Activated B cell treated with CpG ODN at 0.5 μM for 24 hours (primary cell): ENCODE measurements around the gene GHR. TPM values are rescaled to one million over a fixed set of nuclear protein-coding genes. Genes with fewer than 3 reads are reported as not detected.

Experiments
- ATAC-seq: fragments of 200-7000 bp; cut with Tn5 transposase; one replicate; pipeline ENCODE4 v1.10.0; 2021; ENCODE audit warnings: low read depth, mild to moderate bottlenecking, moderate library complexity
- CTCF ChIA-PET: fragments of 350-600 bp; sonication (Branson Sonifier 250); formaldehyde crosslinking; loops from one replicate; lab custom pipeline; 2021; ENCODE audit warnings: antibody characterized with exemption; lab: Charles Lee
- POLR2A ChIA-PET: fragments of 350-600 bp; sonication (Branson Sonifier 250); formaldehyde crosslinking; loops from one replicate; lab custom pipeline; 2021; ENCODE audit warnings: antibody characterized with exemption; lab: Charles Lee
- DNase-seq: peaks from one replicate; pipeline ENCODE4 v3.0.0; 2022
- H3K27ac Mint-ChIP-seq: one replicate; pipeline ENCODE4 v1.8.0; 2020; ENCODE audit warnings: mixed read lengths
- H3K27me3 Mint-ChIP-seq: one replicate; pipeline ENCODE4 v1.8.0; 2021; ENCODE audit warnings: mixed read lengths
- H3K36me3 Mint-ChIP-seq: one replicate; pipeline ENCODE4 v1.8.0; 2021; ENCODE audit warnings: low read depth, mixed read lengths
- H3K4me1 Mint-ChIP-seq: one replicate; pipeline ENCODE4 v1.8.0; 2021; ENCODE audit warnings: mixed read lengths
- H3K4me3 Mint-ChIP-seq: one replicate; pipeline ENCODE4 v1.8.0; 2020; ENCODE audit warnings: mild to moderate bottlenecking, mixed read lengths
- H3K9me3 Mint-ChIP-seq: one replicate; pipeline ENCODE4 v1.8.0; 2020; ENCODE audit warnings: mixed read lengths
- CTCF ChIP-seq: fragments of 200-600 bp; IDR thresholded peaks from one replicate; pipeline ENCODE4 v1.8.0; 2022; ENCODE audit warnings: antibody characterized with exemption, mild to moderate bottlenecking
- intact Hi-C: fragments of 100-400 bp; cut with micrococcal nuclease; formaldehyde crosslinking; loops from one replicate; pipeline ENCODE4 v1.15.1; 2024
- total RNA-seq: library from RNA; stranded (reverse); gene quantifications from 2 replicates; pipeline ENCODE4 v1.2.3, GENCODE V29; 2022

The GHR gene
- total RNA-seq, 1 donor from 2014 or later: not detected

DNA sequence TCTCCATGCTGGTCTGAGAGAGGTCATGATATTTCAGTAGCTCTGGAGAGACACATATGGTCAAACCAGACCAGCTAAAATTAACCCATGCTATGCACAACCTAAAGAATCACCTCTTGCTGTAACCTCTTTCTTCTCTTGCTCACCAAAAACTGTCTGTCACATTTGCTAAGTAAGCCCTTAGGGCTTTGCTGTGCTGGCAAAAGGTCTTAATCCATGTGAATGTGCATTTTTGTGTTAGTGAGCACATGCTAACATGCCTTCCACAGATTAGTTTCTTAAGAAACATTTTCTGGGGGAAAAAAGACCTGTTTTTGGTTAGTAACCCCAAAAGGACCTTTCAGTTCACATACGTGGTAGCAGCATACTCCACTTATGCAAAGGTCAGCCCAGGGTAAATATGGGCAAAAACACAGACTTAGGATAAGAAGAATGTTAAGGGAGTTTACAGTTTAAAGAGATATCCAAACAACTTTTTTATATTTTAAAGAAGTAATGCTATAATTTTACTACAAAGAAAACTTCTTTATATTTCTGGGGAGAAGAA, 209.2 kb downstream of the GHR start:
- CTCF ChIA-PET: interaction anchor here (1.3 kb wide), 1 partner anchor 48 kb away, joined by 3 read pairs; no protein-coding TSS in a partner anchor

DNA sequence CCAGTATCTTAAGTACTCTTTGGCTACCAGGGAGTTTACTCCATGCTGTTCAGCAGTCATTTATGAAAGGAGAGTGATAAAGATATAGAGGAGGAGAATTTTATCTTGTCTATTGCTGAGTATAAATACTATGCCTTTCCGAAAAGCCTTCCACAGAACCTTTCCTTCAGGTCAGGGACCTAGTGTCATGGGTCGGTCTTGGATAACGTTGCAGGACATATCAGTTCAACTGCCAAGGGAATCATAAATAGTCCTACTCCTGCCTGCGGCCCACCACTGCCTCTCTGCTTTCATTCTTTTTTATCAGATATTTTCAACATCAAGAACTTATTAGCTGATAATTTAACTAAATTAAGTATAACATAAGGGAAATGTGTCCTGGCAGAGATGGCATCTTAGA, 211.3 kb downstream of the GHR start:
- POLR2A ChIA-PET: no interaction called here
- no peak for TF ChIP-seq CTCF
- H3K4me1 Mint-ChIP-seq: peaks cover 8% of the 10 kb centered on the region
- intact Hi-C loops: no loop called here
- no peaks in the 10 kb centered on the region for H3K36me3 Mint-ChIP-seq
- ATAC-seq (no peak), DNase-seq (no peak)
- H3K9me3 Mint-ChIP-seq: no peaks in the 10 kb centered on the region
- peaks cover 2% of the 10 kb centered on the region for H3K27me3 Mint-ChIP-seq
- CTCF ChIA-PET: no interaction called here
- no peak overlapping the region for H3K4me3 Mint-ChIP-seq
- H3K27ac Mint-ChIP-seq: no peak overlapping the region

More for the DNA sequence above, 209.2 kb downstream of the GHR start:
- no peak for TF ChIP-seq CTCF
- H3K4me3 Mint-ChIP-seq: no peak overlapping the region
- DNase-seq (no peak), ATAC-seq (no peak)
- H3K27ac Mint-ChIP-seq: no peak overlapping the region
- no peaks in the 10 kb centered on the region for H3K36me3 Mint-ChIP-seq
- H3K4me1 Mint-ChIP-seq: peaks cover 13% of the 10 kb centered on the region
- no peaks in the 10 kb centered on the region for H3K27me3 Mint-ChIP-seq
- intact Hi-C loops: no loop called here
- H3K9me3 Mint-ChIP-seq: no peaks in the 10 kb centered on the region
- POLR2A ChIA-PET: no interaction called here

DNA sequence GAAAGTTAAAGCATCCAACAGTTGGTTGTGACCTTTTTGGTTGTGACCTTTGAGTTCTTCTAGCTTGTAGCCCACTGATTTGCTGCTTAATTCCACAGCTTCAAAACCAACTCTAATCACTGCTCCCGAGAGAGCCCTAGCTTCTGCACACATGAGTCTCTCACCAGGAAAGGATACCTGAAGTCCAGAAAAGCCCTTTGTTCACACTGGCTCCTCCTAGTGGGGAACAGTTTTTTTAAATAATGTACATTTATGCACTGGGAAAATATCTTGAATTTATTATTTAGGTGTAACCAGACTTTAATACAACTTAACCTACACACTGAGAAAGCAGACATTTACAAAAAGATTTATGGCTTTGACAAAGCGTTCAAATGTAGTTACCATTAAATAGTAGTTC, 213.2 kb downstream of the GHR start:
- H3K4me3 Mint-ChIP-seq: no peak overlapping the region
- peaks cover 3% of the 10 kb centered on the region for H3K4me1 Mint-ChIP-seq
- ChIA-PET CTCF (no interaction called here), POLR2A (no interaction called here)
- no peaks in the 10 kb centered on the region for H3K9me3 Mint-ChIP-seq
- no peaks in the 10 kb centered on the region for H3K36me3 Mint-ChIP-seq
- intact Hi-C loops: no loop called here
- TF ChIP-seq CTCF: no peak
- peaks cover 2% of the 10 kb centered on the region for H3K27me3 Mint-ChIP-seq
- H3K27ac Mint-ChIP-seq: no peak overlapping the region
- ATAC-seq (no peak), DNase-seq (no peak)

DNA sequence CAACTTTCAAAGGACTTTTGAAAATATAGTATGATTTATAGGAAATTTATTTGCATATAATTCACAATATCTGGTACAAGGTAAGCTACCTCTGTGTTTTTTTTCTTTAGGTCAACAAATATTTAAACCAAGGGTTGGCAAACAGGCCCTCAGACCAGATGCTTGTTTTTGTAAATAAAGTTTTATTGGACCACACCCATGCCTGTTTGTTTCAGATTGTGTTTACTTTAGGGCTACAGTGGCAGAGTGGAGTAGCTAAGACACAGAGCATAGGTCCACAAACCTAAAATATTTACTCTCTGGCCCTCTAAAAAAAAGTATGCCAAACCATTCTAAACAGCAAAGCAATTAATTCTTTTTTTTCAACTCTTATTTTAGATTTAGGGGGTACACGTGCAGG, 213.7 kb downstream of the GHR start:
- POLR2A ChIA-PET: no interaction called here
- Mint-ChIP-seq H3K36me3 (no peaks in the 10 kb centered on the region), H3K27me3 (peaks cover 5% of the 10 kb centered on the region), H3K4me1 (peaks cover 3% of the 10 kb centered on the region), H3K9me3 (no peaks in the 10 kb centered on the region), H3K27ac (no peak overlapping the region), H3K4me3 (no peak overlapping the region)
- ATAC-seq (no peak), DNase-seq (no peak)
- intact Hi-C loops: no loop called here
- no peak for TF ChIP-seq CTCF
- CTCF ChIA-PET: no interaction called here

DNA sequence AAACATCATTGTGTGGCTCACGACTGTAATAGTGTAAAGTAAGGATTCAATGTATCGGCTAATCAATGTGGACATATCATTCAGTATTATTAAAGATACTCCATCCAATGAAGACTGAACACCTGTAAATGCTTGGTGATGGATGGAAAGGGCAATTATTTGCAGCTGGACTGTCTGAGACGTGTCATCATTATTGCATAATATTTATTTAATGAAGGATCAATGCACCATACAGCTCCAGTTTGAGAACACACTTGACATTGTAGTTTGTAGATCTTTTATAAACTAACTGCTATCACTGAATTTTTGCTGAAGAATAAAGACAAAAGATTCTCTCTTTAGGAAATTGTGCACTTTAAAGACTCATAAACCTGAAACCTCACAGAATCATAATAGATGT, 215.7 kb downstream of the GHR start:
- H3K27ac Mint-ChIP-seq: no peak overlapping the region
- TF ChIP-seq CTCF: no peak
- no peaks in the 10 kb centered on the region for H3K9me3 Mint-ChIP-seq
- H3K4me1 Mint-ChIP-seq: peaks cover 3% of the 10 kb centered on the region
- intact Hi-C loops: no loop called here
- ChIA-PET CTCF (no interaction called here), POLR2A (no interaction called here)
- H3K4me3 Mint-ChIP-seq: no peak overlapping the region
- no peak for ATAC-seq
- no peaks in the 10 kb centered on the region for H3K36me3 Mint-ChIP-seq
- H3K27me3 Mint-ChIP-seq: peaks cover 7% of the 10 kb centered on the region
- no peak for DNase-seq
